Duodenal mucosa (tissue), 2 donors: ENCODE data around the gene PBX3.

ENCODE experiments used
- H3K27ac ChIP-seq: one replicate; pipeline ENCODE4 v1.7.0; 2013; ENCODE audit warnings: low read depth, low read length
- H3K27me3 ChIP-seq, 2 donors: one replicate each; pipeline ENCODE4 v1.7.0; 2013; ENCODE audit warnings: low read length in 2 of 2, control low read depth in 1 of 2; ENCODE audit not compliant: insufficient read depth in 2 of 2, control insufficient read depth in 1 of 2
- H3K36me3 ChIP-seq, 2 donors: one replicate each; pipeline ENCODE4 v1.7.0; 2013; ENCODE audit warnings: low read length in 2 of 2, control low read depth in 1 of 2; ENCODE audit not compliant: insufficient read depth in 2 of 2, control insufficient read depth in 1 of 2
- H3K4me1 ChIP-seq, 2 donors: one replicate each; pipeline ENCODE4 v1.7.0; 2013; ENCODE audit warnings: low read length in 2 of 2, control low read depth in 1 of 2; ENCODE audit not compliant: insufficient read depth in 2 of 2, control insufficient read depth in 1 of 2
- H3K4me3 ChIP-seq, 2 donors: one replicate each; pipeline ENCODE4 v1.7.0; 2013; ENCODE audit warnings: low read length in 2 of 2, low read depth in 1 of 2
- H3K9ac ChIP-seq, 2 donors: one replicate each; pipeline ENCODE4 v1.7.0; 2013; ENCODE audit warnings: low read length in 2 of 2, low read depth in 1 of 2
- H3K9me3 ChIP-seq, 2 donors: one replicate each; pipeline ENCODE4 v1.7.0; 2013; ENCODE audit warnings: low read length in 2 of 2, control low read depth in 1 of 2; ENCODE audit not compliant: control insufficient read depth in 1 of 2

The PBX3 gene

DNA sequence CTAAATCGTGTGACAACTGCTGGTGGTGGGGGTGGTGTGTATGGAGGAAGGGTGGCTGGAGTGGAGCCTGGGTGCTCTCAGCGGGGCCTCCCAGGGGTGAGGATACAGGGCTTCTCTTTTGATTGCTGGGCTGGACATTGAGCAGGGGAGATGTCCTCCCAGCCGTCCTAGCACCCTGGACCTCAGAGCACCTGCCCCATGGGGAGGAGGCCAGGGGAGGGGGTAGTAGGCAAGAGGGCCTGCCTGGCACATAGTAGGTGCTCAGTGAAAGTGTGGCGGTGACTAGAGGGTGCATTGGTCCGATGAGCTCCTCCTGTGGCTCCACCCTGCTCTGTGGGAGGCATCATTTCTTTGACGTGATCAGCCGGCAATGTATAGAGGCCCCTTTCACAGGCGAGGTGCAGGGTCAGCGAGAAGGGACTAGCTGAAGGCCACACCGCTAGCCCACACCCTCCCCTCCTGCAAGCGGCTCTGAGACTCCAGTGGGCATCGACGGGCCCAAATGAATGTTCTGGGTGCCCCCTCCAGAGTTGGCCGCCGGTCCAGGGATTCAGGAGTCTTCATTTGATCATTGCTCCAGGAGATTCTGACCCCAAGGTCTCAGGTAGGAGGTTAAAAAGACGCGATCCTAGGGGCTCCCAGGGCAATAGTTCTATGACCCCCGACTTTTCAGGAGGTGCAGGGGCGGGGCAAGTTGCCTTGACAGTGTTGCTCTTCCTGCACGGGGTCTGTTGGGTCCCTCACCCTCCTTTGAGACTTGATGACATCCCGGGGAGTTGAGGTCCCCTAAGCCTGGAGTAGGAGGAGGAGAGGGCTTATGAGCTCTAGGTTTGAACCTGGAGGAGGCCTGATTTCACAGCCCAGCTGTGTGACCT, 255.5 kb downstream of the PBX3 start:
- Histone ChIP-seq H3K36me3 (no peaks in the 10 kb centered on the region), H3K9me3 (peaks cover 0 to 1% of the 10 kb centered on the region in 2 donors), H3K4me1 (no peaks in the 10 kb centered on the region), H3K9ac (no peak overlapping the region), H3K4me3 (no peak overlapping the region), H3K27me3 (no peaks in the 10 kb centered on the region), H3K27ac (no peak overlapping the region)

DNA sequence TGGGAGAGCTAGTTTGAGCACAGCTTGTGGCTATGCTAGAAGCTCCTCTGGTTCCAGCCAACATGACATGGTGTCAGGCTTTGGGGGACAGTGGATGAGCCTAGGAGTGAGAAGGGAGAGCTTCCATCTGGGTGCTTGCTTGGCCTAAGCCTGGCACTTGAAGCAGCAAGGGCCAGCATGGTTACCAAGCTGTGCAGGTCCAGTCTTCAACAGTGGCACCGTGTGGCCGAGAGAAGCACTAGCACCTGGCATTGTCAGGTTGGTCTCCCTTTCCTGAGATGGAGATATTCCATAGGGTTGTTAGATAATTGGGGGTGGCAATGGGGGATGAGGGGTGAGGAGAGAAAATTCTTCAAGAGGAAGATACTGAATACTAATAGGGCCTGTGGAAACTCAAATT, 261.9 kb downstream of the PBX3 start:
- Histone ChIP-seq H3K4me1 (no peaks in the 10 kb centered on the region), H3K27me3 (no peaks in the 10 kb centered on the region), H3K27ac (no peak overlapping the region), H3K9ac (no peak overlapping the region), H3K9me3 (peaks cover 11 to 13% of the 10 kb centered on the region in 2 donors), H3K36me3 (no peaks in the 10 kb centered on the region), H3K4me3 (no peak overlapping the region)

DNA sequence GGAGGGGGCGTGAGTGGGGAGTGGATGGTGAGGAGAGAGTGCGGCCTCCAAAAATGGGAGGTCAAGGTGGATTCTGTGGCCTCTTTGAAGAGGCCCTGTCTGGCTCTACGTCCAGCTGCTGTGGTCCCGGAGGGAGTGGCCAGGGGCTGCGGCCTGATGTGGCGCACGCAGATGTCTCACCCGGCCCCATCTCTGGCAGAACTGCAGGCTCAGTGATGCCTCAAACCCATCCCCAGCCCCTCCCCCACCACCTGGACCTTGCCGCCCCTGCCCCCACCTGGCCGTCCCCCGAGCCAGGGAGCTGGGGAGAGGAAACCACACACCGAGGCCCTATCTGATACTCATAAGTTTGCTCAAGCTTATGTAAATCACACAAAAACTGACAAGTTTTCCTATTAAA, 267.6 kb downstream of the PBX3 start:
- Histone ChIP-seq H3K27me3 (no peaks in the 10 kb centered on the region), H3K9ac (no peak overlapping the region), H3K27ac (no peak overlapping the region), H3K4me3 (no peak overlapping the region), H3K9me3 (no peaks in the 10 kb centered on the region), H3K4me1 (no peaks in the 10 kb centered on the region), H3K36me3 (no peaks in the 10 kb centered on the region)

DNA sequence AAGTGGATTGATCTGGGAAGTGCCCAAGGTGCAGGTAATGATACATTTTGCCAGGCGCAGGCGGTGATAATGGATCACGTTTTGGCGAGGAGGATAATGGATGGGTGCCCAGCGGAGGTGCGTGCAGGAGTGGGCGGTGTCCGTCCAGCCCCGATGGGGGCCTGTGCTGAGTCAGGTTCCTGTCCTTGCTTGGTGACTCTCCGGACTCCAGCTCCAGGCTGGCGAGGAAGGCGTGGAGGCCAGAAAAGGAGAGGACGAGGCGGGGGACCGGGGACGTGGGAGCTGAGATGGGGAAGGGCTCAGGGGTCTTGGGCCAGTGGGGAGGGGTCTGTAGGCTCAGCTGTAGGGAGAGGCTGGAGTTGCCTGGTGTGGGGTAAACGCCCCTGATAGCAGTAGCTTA, 268.3 kb downstream of the PBX3 start:
- Histone ChIP-seq H3K4me3 (no peak overlapping the region), H3K9ac (no peak overlapping the region), H3K36me3 (no peaks in the 10 kb centered on the region), H3K4me1 (no peaks in the 10 kb centered on the region), H3K9me3 (no peaks in the 10 kb centered on the region), H3K27me3 (no peaks in the 10 kb centered on the region), H3K27ac (no peak overlapping the region)

DNA sequence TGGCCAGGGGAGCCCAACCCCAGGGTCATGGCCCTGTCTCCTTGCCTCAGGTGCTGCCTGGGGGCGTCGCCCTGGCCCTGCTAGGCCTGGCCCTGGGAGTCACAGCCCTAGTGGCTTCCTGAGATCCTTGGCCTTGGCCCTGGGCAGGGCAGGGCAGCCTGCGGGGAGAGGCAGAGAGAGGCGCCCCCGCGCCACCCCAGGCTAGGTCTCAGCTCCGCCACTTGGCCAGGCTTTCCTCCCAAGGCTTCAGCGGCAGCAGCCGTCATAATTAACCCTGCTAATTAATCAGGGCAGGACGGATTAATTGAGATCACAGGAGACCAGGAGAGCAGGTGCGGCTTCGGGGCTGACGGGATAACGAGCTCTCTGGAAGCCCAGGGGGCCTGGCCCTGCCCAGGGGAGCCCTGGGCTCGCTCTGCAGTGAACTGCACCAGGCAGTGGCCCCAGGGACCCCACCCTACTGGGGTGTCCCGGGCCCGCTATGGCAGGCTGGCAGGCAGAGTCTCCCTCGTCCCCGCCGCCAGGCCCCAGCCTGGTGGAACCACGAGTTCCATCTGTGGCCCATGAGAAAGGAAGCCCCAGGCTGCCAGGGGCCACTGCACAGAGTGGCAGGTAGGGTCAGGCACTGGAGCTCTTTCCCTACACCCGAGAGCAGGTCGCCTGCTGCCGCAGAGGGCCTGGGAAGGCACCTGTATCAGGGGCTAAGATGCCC, 269.6 kb downstream of the PBX3 start:
- H3K9me3 ChIP-seq = no peaks in the 10 kb centered on the region
- no peak overlapping the region for H3K4me3 ChIP-seq
- H3K27me3 ChIP-seq = no peaks in the 10 kb centered on the region
- H3K9ac ChIP-seq = no peak overlapping the region
- no peak overlapping the region for H3K27ac ChIP-seq
- no peaks in the 10 kb centered on the region for H3K4me1 ChIP-seq
- no peaks in the 10 kb centered on the region for H3K36me3 ChIP-seq
